AG04450 (cell line): ENCODE results near the gene ABHD14A. TPM values are rescaled to one million over a fixed set of nuclear protein-coding genes. Genes with fewer than 3 reads are reported as not detected.

Experiments used
- CTCF ChIA-PET: fragments of 300-600, 350-600 bp; formaldehyde crosslinking; extraction: SDS; loops from one replicate; lab custom pipeline; 2022; ENCODE audit warnings: antibody characterized with exemption, inconsistent platforms; lab: Charles Lee
- POLR2A ChIA-PET: fragments of 350-600 bp; formaldehyde crosslinking; extraction: SDS; loops from one replicate; lab custom pipeline; 2021; ENCODE audit warnings: antibody characterized with exemption, inconsistent platforms; lab: Yijun Ruan, JAX
- DNase-seq: peaks from one replicate; pipeline ENCODE4 v3.0.0-alpha.2; 2011; ENCODE audit warnings: low read depth, low spot score
- H3K27ac ChIP-seq: one replicate; pipeline ENCODE4 v1.5.1; 2012; ENCODE audit warnings: low read depth, low read length, control low read depth
- H3K27me3 ChIP-seq: one replicate; pipeline ENCODE4 v1.6.0; 2012; ENCODE audit warnings: low read length; ENCODE audit not compliant: control insufficient read depth, insufficient read depth
- H3K4me3 ChIP-seq: 2 replicates; pipeline ENCODE4 v1.5.1; 2011; ENCODE audit warnings: mild to moderate bottlenecking, low read depth, low read length, control low read depth
- H3K9me3 ChIP-seq: 2 replicates; pipeline ENCODE4 v1.5.1; 2012; ENCODE audit warnings: low read length; ENCODE audit not compliant: control insufficient read depth, insufficient read depth
- CTCF ChIP-seq: IDR thresholded peaks from 2 replicates; pipeline ENCODE4 v1.5.1; 2011; ENCODE audit warnings: low read depth, low read length, control low read depth, inconsistent platforms
- polyA plus RNA-seq: library from polyadenylated mRNA; depleted of rRNA; stranded (reverse); fragments of >200 nt; gene quantifications from 2 replicates; pipeline ENCODE4 v1.2.3, GENCODE V29; 2011

The ABHD14A gene
- polyA plus RNA-seq, 1 experiment = 8.2 TPM

- no peak for DNase-seq
- TF ChIP-seq CTCF = no peak
- ChIA-PET POLR2A (interaction anchor here (0.7 to 1.2 kb wide), 2 partner anchors 12 to 131 kb away, joined by 3 to 5 read pairs; partner anchors contain the start of gene ABHD14B), CTCF (interaction anchor here (1.0 to 2.6 kb wide), 3 partner anchors 12 to 20 kb away, joined by 3 to 10 read pairs (median 3); partner anchors contain the start of gene RRP9)
- Histone ChIP-seq H3K9me3 (no peaks in the 10 kb centered on the region; the same call in 1 of the 2 replicates), H3K4me3 (no peak overlapping the region), H3K27me3 (no peaks in the 10 kb centered on the region), H3K27ac (no peak overlapping the region)
Observed at GRCh38 chr3:51961602-51962569, 13.0 kb upstream of the ABHD14A start.

- no peaks in the 10 kb centered on the region for H3K27me3 ChIP-seq
- ChIA-PET CTCF (interaction anchor here (1.0 to 2.6 kb wide), 3 partner anchors 10 to 22 kb away, joined by 3 to 10 read pairs (median 7); partner anchors contain the start of genes ABHD14B and RRP9), POLR2A (interaction anchor here (0.7 to 1.2 kb wide), 2 partner anchors 11 to 130 kb away, joined by 3 to 5 read pairs; partner anchors contain the start of gene ABHD14B)
- no peak overlapping the region for H3K27ac ChIP-seq
- no peak for TF ChIP-seq CTCF
- H3K9me3 ChIP-seq = no peaks in the 10 kb centered on the region; the same call in 1 of the 2 replicates
- no peak for DNase-seq
- no peak overlapping the region for H3K4me3 ChIP-seq
Observed at GRCh38 chr3:51962854-51963530, 11.9 kb upstream of the ABHD14A start.

- POLR2A ChIA-PET = interaction anchor here (0.6 kb wide), 1 partner anchor 464 kb away, joined by 4 read pairs; the partner anchor contains the start of gene DCAF1
- no peak for DNase-seq
- no peaks in the 10 kb centered on the region for H3K27me3 ChIP-seq
Observed at GRCh38 chr3:51963951-51964451, 10.9 kb upstream of the ABHD14A start.

GRCh38 chr3:51964521-51964920 lies 10.3 kb upstream of the ABHD14A start:
- TF ChIP-seq CTCF = no peak
- no peaks in the 10 kb centered on the region for H3K27me3 ChIP-seq
- POLR2A ChIA-PET = interaction anchor here (0.6 kb wide), 1 partner anchor 381 kb away, joined by 8 read pairs; no protein-coding TSS in a partner anchor
- no peak overlapping the region for H3K27ac ChIP-seq
- H3K4me3 ChIP-seq = no peak overlapping the region
- no peak for DNase-seq
- CTCF ChIA-PET = interaction anchor here (1.6 to 3.6 kb wide), 2 partner anchors 9 to 22 kb away, joined by 4 to 24 read pairs; partner anchors contain the start of genes ABHD14B, PARP3 and RRP9
- H3K9me3 ChIP-seq = no peaks in the 10 kb centered on the region

More at GRCh38 chr3:51963951-51964451, 10.9 kb upstream of the ABHD14A start:
- no peak overlapping the region for H3K4me3 ChIP-seq
- no peaks in the 10 kb centered on the region for H3K9me3 ChIP-seq
- TF ChIP-seq CTCF = no peak
- H3K27ac ChIP-seq = no peak overlapping the region
- CTCF ChIA-PET = interaction anchor here (1.6 to 2.6 kb wide), 2 partner anchors 9 to 23 kb away, joined by 7 to 10 read pairs; partner anchors contain the start of genes ABHD14B and RRP9
